ENCODE results near the gene KLHDC4. TPM values are rescaled to one million over a fixed set of nuclear protein-coding genes. Genes with fewer than 3 reads are reported as not detected.
A peak's percentile ranks its signal among the peaks of the same experiment; 100 is the strongest.

Gene KLHDC4
- polyA plus RNA-seq, 1 donor: 34.0 TPM

- no peak for DNase-seq
- H3K27ac ChIP-seq (ENCODE audit: low read length): peak overlapping the region; percentile 83
- WGBS (ENCODE audit: insufficient coverage, low lambda C conversion rate): no CpG with 5 or more reads among the region's 17 CpGs
These were observed 655 bp upstream of the KLHDC4 start for GRCh38 chr16:87766485-87766797.

DNA sequence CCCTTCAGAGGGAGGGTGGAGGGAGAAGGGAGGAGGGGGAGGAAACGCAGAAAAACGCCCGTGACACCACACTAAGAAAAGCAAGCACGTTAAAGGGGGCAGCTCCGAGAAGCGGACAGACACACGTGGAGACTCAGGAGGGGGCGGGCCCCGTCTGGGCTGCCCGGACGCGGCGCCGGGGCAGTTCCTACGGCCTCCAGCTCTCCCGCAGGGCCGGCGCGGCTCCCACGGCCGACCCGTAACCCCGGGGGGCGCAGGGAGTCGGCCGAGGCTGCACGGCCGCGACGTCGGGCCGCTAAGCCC lies 362 bp downstream of the KLHDC4 start:
- Histone ChIP-seq H3K36me3 (ENCODE audit: control insufficient read depth, insufficient read depth, low read length) (peaks cover 14% of the 10 kb centered on the region), H3K4me1 (ENCODE audit: control insufficient read depth, insufficient read depth, low read length) (peaks cover 6% of the 10 kb centered on the region), H3K27me3 (ENCODE audit: control insufficient read depth, insufficient read depth, low read length) (no peaks in the 10 kb centered on the region), H3K4me3 (ENCODE audit: low read length) (peak overlapping the region; percentile 93), H3K27ac (ENCODE audit: low read length) (no peak overlapping the region), H3K9me3 (ENCODE audit: control insufficient read depth, low read depth, low read length) (no peaks in the 10 kb centered on the region)
- peak in 1 of 2 donors; percentile 26 for DNase-seq
- no CpG with 5 or more reads among the region's 32 CpGs for WGBS (ENCODE audit: insufficient coverage, low lambda C conversion rate)

More at GRCh38 chr16:87766485-87766797, 655 bp upstream of the KLHDC4 start:
- Histone ChIP-seq H3K4me1 (ENCODE audit: control insufficient read depth, insufficient read depth, low read length) (peaks cover 6% of the 10 kb centered on the region), H3K9me3 (ENCODE audit: control insufficient read depth, low read depth, low read length) (no peaks in the 10 kb centered on the region), H3K27me3 (ENCODE audit: control insufficient read depth, insufficient read depth, low read length) (no peaks in the 10 kb centered on the region), H3K36me3 (ENCODE audit: control insufficient read depth, insufficient read depth, low read length) (peaks cover 10% of the 10 kb centered on the region), H3K4me3 (ENCODE audit: low read length) (peak overlapping the region; percentile 93)

- Histone ChIP-seq H3K27ac (ENCODE audit: low read length) (no peak overlapping the region), H3K4me3 (ENCODE audit: low read length) (peak overlapping the region; percentile 93), H3K36me3 (ENCODE audit: control insufficient read depth, insufficient read depth, low read length) (peaks cover 17% of the 10 kb centered on the region), H3K27me3 (ENCODE audit: control insufficient read depth, insufficient read depth, low read length) (no peaks in the 10 kb centered on the region), H3K4me1 (ENCODE audit: control insufficient read depth, insufficient read depth, low read length) (peaks cover 6% of the 10 kb centered on the region), H3K9me3 (ENCODE audit: control insufficient read depth, low read depth, low read length) (no peaks in the 10 kb centered on the region)
- no CpG with 5 or more reads among the region's 14 CpGs for WGBS (ENCODE audit: insufficient coverage, low lambda C conversion rate)
- no peak for DNase-seq
These were observed 950 bp downstream of the KLHDC4 start for GRCh38 chr16:87764600-87765472.

DNA sequence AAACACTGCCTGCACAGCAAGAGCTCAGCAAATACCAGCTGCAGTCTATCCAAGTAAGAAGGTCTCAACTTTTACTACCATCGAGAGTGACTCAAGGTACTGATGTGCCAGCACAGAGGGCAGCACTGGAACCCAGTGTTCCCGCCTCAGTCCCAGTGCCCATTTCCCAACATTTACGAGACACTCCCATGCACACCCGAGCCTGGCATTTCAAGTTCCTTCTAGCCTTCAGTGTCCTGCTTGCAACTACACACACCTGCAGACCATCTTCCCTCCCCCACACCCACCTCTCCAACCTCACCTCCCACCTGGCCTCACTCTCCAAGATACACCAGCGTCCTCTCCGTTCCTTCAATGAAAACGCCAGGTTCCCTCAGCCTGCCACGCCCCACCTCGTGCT lies 3.2 kb downstream of the KLHDC4 start:
- Histone ChIP-seq H3K36me3 (ENCODE audit: control insufficient read depth, insufficient read depth, low read length) (peaks cover 27% of the 10 kb centered on the region), H3K9me3 (ENCODE audit: control insufficient read depth, low read depth, low read length) (no peaks in the 10 kb centered on the region), H3K27ac (ENCODE audit: low read length) (no peak overlapping the region), H3K4me3 (ENCODE audit: low read length) (no peak overlapping the region), H3K27me3 (ENCODE audit: control insufficient read depth, insufficient read depth, low read length) (no peaks in the 10 kb centered on the region), H3K4me1 (ENCODE audit: control insufficient read depth, insufficient read depth, low read length) (peaks cover 6% of the 10 kb centered on the region)
- WGBS (ENCODE audit: insufficient coverage, low lambda C conversion rate): no CpG with 5 or more reads among the region's 9 CpGs
- DNase-seq: no peak

- H3K9me3 ChIP-seq (ENCODE audit: control insufficient read depth, low read depth, low read length): no peaks in the 10 kb centered on the region
- no CpG with 5 or more reads among the region's 14 CpGs for WGBS (ENCODE audit: insufficient coverage, low lambda C conversion rate)
- H3K36me3 ChIP-seq (ENCODE audit: control insufficient read depth, insufficient read depth, low read length): peaks cover 27% of the 10 kb centered on the region
- no peaks in the 10 kb centered on the region for H3K27me3 ChIP-seq (ENCODE audit: control insufficient read depth, insufficient read depth, low read length)
- H3K4me1 ChIP-seq (ENCODE audit: control insufficient read depth, insufficient read depth, low read length): peaks cover 6% of the 10 kb centered on the region
- H3K27ac ChIP-seq (ENCODE audit: low read length): no peak overlapping the region
- no peak for DNase-seq
- no peak overlapping the region for H3K4me3 ChIP-seq (ENCODE audit: low read length)
These were observed 3.7 kb downstream of the KLHDC4 start for GRCh38 chr16:87762071-87762571.

DNA sequence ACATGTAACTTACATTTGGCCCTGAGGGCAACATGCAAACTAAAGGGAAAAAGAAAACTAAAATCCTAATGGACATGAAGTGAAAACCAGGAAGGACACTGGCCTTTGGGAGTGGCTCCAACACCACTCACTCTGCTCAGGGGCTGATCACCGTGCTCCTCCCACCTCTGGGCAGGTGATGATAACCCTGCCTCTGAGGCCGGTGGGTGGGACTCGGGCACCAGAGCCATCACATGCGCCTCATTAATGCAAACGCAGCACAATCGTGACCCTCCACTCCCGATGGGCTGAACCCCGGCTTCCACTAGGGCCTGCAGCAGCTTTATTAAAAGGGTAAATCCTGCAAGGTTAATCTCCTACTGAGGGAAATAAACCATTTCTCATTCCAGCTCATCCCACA lies 4.7 kb downstream of the KLHDC4 start:
- no CpG with 5 or more reads among the region's 8 CpGs for WGBS (ENCODE audit: insufficient coverage, low lambda C conversion rate)
- peaks cover 6% of the 10 kb centered on the region for H3K4me1 ChIP-seq (ENCODE audit: control insufficient read depth, insufficient read depth, low read length)
- peaks cover 38% of the 10 kb centered on the region for H3K36me3 ChIP-seq (ENCODE audit: control insufficient read depth, insufficient read depth, low read length)
- no peak overlapping the region for H3K4me3 ChIP-seq (ENCODE audit: low read length)
- H3K27me3 ChIP-seq (ENCODE audit: control insufficient read depth, insufficient read depth, low read length): no peaks in the 10 kb centered on the region
- DNase-seq: no peak
- no peak overlapping the region for H3K27ac ChIP-seq (ENCODE audit: low read length)
- no peaks in the 10 kb centered on the region for H3K9me3 ChIP-seq (ENCODE audit: control insufficient read depth, low read depth, low read length)

DNA sequence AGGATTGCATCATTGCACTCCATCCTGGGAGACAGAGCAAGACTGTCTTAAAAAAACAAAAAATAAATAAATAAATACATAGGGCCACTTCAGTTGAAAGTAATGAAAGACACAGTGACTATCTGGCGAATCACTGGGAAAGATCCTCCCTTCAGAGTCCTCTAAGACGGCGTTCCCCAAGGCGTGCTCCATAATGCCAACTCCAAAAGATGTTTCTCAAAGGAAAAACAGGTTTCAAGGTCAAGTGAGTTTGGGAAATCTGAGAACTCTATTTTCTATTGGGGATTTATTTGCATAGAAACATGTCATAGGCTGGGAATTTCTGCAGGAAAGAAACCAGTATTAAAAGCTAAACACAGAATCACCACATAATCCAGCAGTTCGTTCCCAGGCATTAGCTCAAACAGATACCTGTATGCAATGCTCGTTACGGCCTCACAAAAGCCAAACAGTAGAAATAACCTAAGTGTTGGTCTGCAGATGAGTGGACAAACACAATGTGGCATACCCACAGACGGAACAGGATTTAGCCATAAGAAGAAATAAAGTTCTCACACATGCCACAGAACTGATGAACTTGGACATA lies 7.9 kb downstream of the KLHDC4 start:
- no peak overlapping the region for H3K27ac ChIP-seq (ENCODE audit: low read length)
- no peaks in the 10 kb centered on the region for H3K4me1 ChIP-seq (ENCODE audit: control insufficient read depth, insufficient read depth, low read length)
- H3K9me3 ChIP-seq (ENCODE audit: control insufficient read depth, low read depth, low read length): no peaks in the 10 kb centered on the region
- H3K4me3 ChIP-seq (ENCODE audit: low read length): no peak overlapping the region
- no peaks in the 10 kb centered on the region for H3K27me3 ChIP-seq (ENCODE audit: control insufficient read depth, insufficient read depth, low read length)
- H3K36me3 ChIP-seq (ENCODE audit: control insufficient read depth, insufficient read depth, low read length): peaks cover 61% of the 10 kb centered on the region
- no peak for DNase-seq
- WGBS (ENCODE audit: insufficient coverage, low lambda C conversion rate): no CpG with 5 or more reads among the region's 8 CpGs

GRCh38 chr16:87754535-87754934 lies 11.3 kb downstream of the KLHDC4 start:
- H3K4me3 ChIP-seq (ENCODE audit: low read length): no peak overlapping the region
- no peaks in the 10 kb centered on the region for H3K9me3 ChIP-seq (ENCODE audit: control insufficient read depth, low read depth, low read length)
- H3K27ac ChIP-seq (ENCODE audit: low read length): no peak overlapping the region
- no peaks in the 10 kb centered on the region for H3K27me3 ChIP-seq (ENCODE audit: control insufficient read depth, insufficient read depth, low read length)
- no peaks in the 10 kb centered on the region for H3K4me1 ChIP-seq (ENCODE audit: control insufficient read depth, insufficient read depth, low read length)
- peaks cover 63% of the 10 kb centered on the region for H3K36me3 ChIP-seq (ENCODE audit: control insufficient read depth, insufficient read depth, low read length)
- WGBS (ENCODE audit: insufficient coverage, low lambda C conversion rate): 90% methylated on average over 2 of the region's 11 CpGs
- DNase-seq: no peak

DNA sequence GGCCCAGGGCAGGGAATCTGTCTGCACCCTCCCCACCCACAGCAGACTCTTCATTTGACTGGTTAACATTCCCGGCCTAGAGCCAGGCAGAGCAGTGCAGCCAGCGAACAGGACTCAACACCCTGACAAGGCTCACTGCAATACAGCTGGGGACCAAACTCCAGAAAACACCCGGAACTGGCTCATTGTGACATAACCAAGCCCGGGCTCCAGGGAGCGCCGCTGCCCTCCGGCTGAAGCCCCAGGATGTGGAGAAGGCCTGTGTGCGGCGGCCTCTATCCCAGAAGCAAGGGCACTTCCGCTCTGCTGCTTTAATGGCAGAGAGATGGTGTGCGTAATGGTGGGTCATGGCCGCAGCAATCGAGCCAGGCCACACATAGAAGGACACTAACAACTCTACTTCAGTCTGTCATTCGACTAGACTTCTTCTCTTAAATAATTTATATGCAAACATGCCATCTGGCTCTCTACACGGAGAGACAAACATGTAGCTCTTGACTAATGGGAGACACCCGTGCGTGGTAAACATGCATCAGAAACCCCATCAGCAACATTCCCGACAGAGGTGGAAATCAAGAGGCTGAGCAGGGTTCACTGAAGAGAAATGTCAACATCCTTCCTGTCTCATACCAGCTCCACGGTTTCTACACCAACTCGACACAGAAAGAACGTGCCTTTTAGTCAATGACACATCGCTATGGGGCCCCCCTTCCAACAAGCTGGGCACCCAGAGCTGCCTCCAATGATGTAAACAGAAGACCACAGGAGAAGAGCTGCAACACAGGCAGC lies 18.0 kb downstream of the KLHDC4 start:
- no peak overlapping the region for H3K4me3 ChIP-seq (ENCODE audit: low read length)
- H3K9me3 ChIP-seq (ENCODE audit: control insufficient read depth, low read depth, low read length): no peaks in the 10 kb centered on the region
- DNase-seq: no peak
- H3K27me3 ChIP-seq (ENCODE audit: control insufficient read depth, insufficient read depth, low read length): no peaks in the 10 kb centered on the region
- H3K36me3 ChIP-seq (ENCODE audit: control insufficient read depth, insufficient read depth, low read length): peaks cover 52% of the 10 kb centered on the region
- WGBS (ENCODE audit: insufficient coverage, low lambda C conversion rate): no CpG with 5 or more reads among the region's 22 CpGs
- no peak overlapping the region for H3K27ac ChIP-seq (ENCODE audit: low read length)
- no peaks in the 10 kb centered on the region for H3K4me1 ChIP-seq (ENCODE audit: control insufficient read depth, insufficient read depth, low read length)

GRCh38 chr16:87746178-87746577 lies 19.6 kb downstream of the KLHDC4 start:
- H3K9me3 ChIP-seq (ENCODE audit: control insufficient read depth, low read depth, low read length): no peaks in the 10 kb centered on the region
- 100% methylated on average over 1 of the region's 8 CpGs for WGBS (ENCODE audit: insufficient coverage, low lambda C conversion rate)
- no peak overlapping the region for H3K27ac ChIP-seq (ENCODE audit: low read length)
- H3K4me3 ChIP-seq (ENCODE audit: low read length): no peak overlapping the region
- DNase-seq: no peak
- H3K36me3 ChIP-seq (ENCODE audit: control insufficient read depth, insufficient read depth, low read length): peaks cover 56% of the 10 kb centered on the region
- no peaks in the 10 kb centered on the region for H3K4me1 ChIP-seq (ENCODE audit: control insufficient read depth, insufficient read depth, low read length)
- no peaks in the 10 kb centered on the region for H3K27me3 ChIP-seq (ENCODE audit: control insufficient read depth, insufficient read depth, low read length)

All from large intestine (tissue), 3 donors.